Activated T-helper 1 cell treated with Interleukin-2 at 50 U/mL for 16 hours (primary cell): Measurements from ENCODE around the gene SNX13.
"Not testable (repeated sequence)": the region's sequence is repeated elsewhere in the genome, so short reads cannot be mapped to it uniquely, and the experiment has no call there.

ENCODE experiments used
- DNase-seq: peaks from one replicate; pipeline ENCODE4 v3.0.0-alpha.2; 2020; ENCODE audit warnings: low read depth

SNX13 gene

GRCh38 chr7:17845197-17845547, 95.1 kb downstream of the SNX13 start:
- no peak for DNase-seq

DNA sequence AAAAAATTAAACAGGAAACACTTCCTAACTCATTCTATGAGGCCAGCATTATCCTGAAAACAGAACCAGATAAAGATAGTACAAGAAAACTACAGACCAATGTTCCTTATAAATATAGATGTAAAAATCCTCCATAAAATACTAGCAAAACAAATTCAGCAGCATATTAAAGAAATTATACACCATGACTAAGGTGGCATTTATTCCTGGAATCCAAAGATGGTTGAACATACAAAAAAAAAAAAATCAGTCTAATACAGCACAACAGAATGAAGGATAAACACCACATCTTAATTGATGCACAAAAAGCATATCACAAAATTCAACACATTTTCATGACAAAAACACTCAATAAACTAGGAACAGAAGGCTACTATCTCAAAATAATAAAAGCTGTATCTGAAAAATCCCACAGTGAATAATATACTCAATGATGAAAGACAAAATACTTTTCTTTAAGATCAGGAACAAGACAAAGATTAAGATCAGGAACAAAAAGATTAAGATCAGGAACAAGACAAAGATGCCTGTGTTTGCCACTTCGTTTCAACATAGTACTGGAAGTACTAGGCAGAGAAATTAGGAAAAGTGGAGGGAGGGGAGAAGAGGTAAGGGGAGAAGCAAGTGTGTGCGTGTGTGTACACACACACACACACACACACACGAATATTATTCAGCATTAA, 95.6 kb downstream of the SNX13 start:
- no peak for DNase-seq

- no peak for DNase-seq
These were observed 96.3 kb downstream of the SNX13 start for GRCh38 chr7:17844022-17844421.

DNA sequence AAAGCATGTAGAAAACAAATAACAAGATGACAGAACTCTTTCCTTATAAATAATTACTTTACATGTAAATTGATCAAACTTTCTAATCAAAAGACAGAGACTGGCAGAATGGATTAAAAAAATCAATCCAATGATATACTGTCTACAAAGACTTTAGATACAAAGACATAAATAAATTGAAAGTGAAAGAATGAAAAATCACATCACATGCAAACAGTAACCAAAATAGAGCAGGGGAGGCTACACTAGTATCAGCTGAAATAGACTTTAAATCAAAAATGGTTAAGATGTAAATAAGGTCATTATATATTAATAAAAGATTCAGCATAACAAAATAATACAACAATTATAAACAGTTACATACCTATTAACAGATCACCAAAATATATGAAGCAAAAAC, 97.3 kb downstream of the SNX13 start:
- DNase-seq = no peak

DNA sequence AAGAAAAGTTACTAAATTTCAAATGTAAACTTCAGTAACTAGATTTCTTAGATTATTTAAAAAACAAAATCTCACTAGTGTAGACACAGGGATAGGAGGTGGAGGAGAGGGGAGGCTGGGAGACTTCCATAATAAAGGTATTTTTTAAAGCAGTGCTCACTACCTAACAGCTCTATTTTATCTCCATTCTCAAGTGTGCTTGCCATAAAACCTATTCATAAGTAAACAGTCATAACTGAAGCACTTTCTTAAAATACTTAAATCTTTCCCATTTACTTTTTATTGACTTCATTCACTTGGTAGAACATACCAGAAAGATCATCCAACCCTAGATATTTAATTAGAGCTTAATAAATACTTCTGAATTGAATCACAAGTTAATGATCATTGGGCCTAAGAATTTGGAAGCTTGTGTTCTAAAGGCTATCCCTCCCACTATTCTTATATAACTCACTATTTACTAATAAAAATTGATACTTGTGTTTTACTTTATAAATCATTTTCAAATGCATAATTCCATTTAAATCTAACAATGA, 107.4 kb downstream of the SNX13 start:
- no peak for DNase-seq

DNA sequence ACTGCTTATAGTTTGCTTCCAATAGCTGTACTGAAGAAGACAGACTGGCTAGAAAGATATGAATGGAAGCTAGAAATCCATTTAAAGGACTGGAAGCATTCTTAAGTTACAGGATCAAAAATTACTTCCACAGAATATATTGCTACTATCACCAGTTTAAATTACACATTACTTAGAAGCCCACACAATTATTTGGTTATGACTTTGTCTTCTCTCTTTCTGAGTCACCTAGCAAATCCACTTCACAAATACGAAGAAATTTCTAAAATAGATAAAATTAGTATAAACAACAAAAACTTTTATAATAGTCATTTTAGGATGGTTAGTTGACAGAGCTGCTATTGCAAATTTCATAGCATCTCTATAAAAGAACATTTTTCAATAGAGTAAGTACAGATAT, 108.1 kb downstream of the SNX13 start:
- DNase-seq = no peak

DNA sequence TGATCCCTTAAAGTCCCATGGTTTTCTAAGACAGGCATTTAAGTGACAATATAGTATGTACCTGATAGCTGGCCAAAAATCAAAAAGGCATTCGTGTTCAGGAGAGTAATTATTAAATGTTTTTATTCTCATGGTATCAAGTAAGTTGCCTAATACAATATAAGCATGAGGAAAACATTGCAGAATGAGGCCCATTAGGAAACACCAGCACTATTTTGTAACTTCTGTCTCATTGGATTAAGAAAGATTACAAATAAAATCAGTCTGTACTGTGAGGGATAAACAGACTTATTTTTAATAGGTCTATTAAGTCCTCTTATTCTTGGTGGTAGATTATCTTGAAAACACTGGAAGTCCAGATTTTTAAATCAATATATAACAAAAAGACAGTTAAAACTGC, 110.1 kb downstream of the SNX13 start:
- DNase-seq = no peak

DNA sequence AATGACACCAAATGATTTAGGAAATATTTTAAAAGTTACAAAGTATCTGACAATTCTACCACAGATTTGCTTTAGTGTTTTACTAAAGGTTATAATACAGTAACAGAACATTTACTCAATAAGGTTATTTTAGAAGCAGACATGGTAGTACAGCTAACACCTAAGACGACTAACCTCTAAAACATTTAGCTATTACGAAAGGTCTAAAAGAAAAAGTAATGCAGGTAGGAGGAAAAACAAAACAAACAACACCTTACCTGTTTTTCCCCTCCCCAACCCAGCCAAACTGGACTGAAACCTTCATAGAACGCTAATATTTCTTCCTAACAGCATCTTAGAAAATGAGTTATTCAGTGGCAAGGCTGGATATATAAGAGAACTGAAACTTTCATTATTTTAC, 111.3 kb downstream of the SNX13 start:
- no peak for DNase-seq

GRCh38 chr7:17822547-17823173, 117.6 kb downstream of the SNX13 start:
- DNase-seq = no peak

GRCh38 chr7:17816903-17817302, 123.4 kb downstream of the SNX13 start:
- DNase-seq = no peak

DNA sequence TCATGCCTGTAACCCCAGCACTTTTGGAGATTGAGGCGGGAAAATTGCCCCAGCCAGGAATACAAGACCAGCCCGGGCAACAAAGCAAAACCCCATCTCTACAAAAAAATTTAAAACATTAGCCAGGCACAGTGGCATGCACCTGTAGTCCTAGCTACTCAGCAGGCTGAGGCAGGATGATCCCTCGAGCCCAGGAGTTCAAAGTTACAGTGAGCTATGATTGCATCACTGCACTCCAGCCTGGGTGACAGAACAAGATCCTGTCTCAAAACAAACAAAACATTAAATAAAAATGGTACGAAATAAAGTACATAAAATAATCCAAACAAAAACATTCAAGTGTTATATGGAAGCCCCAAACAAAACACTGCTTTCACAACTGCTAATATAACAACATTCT, 125.0 kb downstream of the SNX13 start:
- no peak for DNase-seq

DNA sequence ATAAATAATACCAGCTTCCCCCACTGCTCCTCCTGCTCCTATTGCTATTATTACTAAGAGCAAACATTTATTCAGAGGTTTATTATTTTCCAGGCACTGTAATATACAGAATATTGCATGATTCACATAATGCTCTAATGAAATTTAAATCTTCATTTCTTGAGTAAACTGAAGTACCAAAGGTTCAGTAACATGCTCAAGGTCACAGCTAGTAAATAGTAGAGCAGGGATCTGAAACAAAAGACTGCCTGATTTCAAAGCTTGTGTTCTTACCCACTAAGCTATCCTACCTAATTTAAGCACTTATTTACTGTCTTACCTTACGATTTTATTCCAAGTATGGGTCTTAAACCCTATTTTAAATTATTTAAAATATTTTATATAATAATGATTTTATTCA, 126.2 kb downstream of the SNX13 start:
- DNase-seq = no peak

DNA sequence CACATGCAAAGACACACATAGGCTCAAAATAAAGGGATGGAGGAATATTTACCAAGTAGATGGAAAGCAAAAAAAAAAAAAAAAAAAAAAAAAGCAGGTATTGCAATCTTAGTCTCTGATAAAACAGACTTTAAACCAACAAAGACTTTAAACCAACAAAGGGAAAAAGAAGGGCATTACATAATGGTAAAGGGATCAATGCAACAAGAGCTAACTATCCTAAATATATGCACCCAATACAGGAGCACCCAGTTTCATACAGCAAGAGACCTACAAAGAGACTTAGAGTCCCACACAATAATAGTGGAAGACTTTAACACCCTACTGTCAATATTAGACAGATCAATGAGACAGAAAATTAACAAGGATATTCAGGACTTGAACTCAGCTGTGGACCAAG, 131.1 kb downstream of the SNX13 start:
- DNase-seq = not testable (repeated sequence)

DNA sequence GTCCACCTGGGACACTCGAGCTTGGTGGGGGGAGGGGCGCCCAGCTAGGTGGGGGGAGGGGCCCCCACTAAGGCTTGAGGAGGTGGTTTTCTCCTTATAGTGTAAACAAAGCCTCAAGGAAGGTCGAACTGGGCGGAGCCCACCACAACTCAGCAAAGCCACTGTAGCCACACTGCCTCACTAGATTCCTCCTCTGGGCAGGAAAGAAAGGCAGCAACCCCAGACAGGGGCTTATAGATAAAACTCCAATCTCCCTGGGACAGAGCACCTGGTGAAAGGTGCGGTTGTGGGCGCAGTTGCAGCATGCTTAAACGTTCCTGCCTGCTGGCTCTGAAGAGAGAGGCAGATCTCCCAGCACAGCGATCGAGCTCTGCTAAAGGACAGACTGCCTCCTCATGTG, 133.1 kb downstream of the SNX13 start:
- DNase-seq = no peak

GRCh38 chr7:17806631-17807030, 133.7 kb downstream of the SNX13 start:
- no peak for DNase-seq

GRCh38 chr7:17802056-17802455, 138.2 kb downstream of the SNX13 start:
- DNase-seq = no peak

DNA sequence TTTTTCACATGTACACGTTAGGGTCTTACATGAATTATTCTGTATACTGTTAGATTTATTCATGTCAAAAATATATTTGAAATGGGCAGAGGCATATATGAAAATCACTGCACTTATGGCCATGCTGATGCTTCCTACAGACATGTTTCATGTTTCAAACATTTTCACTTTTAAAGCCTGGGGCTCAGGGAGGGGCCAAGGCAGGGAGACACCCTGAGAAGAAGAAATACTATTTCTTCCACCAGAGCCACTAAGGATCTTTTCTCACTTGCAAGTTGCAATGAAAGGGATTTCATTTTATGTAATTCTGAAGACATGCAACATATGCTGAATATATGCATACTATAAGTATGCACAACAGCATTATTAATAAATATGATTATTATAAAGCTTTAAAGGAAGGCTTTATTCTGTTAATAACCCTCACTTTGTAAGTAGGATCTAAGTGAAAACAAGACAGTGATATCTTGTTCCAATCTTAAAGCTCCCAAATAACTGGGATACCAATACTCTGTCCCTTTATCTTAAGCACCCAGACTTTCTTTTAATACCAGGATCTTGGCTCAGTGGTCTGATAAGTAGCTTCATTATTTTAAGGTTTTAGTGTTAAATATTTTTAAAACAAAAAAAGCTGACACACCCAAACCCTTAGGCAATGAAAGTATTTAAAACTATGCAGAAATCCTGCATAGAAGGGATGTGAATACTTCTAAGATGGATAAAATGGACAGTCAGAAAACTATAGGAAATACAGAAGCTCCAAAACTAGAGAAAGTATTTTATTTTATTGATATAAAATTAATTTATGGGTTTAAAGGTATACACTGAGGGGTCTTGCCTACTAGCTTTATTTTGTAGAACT, 148.0 kb downstream of the SNX13 start:
- DNase-seq = no peak

GRCh38 chr7:17787257-17787656, 153.0 kb downstream of the SNX13 start:
- no peak for DNase-seq

DNA sequence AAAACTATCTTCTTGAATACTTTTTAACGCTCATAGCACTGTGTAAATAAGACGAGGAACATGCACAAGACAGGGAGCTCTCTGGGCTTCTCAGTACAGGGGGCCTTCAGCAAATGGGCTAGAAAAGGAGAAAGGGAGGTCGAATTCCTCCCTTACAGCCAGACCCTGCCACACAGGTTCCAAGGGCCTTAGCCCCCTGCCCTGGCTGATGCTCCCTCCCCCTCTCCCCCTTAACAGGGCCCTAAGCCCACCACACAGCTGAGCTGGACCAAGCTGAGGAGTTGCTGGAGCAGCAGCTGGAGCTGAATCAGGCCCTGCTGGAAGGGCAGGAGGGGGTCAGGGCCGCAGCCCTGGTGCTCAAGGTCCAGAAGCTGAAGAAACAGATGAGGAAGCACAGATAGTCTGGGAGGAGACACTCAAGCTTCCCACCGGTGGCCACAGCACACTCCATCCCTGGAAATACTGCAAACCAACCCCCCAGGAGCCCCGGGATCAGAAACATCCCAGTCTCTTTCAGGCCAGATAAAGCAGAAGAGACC, 153.9 kb downstream of the SNX13 start:
- no peak for DNase-seq

GRCh38 chr7:17782216-17782549, 158.1 kb downstream of the SNX13 start:
- DNase-seq = no peak

DNA sequence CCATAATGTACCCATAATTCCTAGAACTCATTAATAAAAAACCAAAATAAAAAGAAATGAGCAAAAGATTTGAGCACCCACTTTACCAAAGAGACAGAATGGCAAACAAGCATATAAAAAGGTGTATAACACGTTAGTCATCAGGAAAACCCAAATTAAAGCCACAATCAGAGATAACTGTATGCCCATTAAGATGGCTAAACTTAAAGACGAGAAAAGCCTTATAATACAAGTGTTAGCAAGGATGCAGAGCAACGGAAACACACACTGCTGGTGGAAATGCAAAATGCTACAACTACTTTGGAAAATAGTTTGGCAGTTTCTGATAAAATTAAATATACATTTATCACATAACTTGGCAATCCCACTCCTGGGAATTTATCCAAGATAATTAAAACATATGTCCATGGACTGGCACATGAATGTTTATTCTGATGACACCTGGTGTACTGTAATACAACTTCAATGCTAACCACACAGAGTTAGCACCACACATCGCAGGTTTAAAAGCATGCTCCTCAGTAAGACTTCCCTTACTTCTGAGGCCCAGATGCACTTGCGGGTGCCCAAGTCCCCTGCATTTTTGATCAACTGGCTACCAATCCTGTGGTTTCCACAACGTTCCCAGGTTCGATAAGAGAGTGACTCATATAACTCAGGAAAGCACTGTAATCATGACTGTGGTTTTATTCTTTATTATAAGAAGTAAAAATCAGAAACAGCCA, 158.6 kb downstream of the SNX13 start:
- no peak for DNase-seq

DNA sequence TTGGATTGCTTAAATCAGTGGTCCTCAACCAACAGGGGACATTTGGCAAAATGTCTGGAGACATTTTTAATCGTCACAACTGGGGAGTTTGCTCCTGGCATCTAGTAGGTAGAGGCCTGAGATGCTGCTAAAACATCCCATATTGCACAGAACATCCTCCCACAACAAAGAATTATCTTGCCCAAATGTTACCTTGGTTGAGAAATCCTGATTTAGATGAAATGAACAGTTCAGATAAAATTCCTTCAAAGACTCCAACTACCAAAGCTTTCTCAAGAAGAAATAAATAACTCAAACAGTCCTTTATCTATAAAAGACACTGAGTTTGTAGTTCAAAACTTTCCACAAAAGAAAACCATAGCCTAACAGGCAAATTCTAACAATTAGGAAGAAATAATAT, 160.9 kb downstream of the SNX13 start:
- no peak for DNase-seq
